ENCODE measurements around the gene RGS12.

The RGS12 gene

DNA sequence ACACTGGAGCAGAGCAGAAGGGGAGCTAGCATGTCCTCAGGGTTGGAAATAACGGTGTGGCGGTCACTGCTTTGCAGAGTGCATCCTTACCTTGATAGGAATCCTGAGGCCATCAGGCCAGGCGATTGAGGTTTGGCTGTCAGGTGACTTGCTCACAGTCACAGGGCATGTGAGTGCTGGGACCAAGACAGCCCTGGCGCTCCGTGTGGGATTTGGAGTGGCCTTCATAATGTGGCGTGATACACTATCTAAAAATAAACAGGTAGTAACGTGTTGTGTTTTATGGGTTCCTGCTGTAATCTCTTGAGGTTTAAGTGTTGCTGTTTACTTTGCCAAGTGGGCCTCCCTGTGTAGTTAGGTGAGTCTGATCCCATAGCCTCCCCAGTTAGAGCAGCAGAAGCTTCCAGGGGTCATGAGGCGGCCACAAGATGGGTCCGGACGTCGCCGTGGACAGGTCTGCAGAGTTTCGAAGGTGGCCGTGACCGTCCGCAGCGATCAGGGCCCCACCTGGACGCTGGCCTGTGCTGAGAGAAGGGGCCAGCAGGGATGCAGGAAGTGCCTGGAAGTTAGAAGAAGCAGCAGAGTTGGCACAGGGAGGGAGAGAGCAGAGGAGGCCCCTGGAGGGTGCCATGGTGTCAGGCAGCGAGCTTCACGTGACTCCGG lies 27.7 kb downstream of the RGS12 start:
- H3K4me3 ChIP-seq (ENCODE audit: low read length): no peak overlapping the region
- no peak for DNase-seq (ENCODE audit: low read depth, low spot score)

DNA sequence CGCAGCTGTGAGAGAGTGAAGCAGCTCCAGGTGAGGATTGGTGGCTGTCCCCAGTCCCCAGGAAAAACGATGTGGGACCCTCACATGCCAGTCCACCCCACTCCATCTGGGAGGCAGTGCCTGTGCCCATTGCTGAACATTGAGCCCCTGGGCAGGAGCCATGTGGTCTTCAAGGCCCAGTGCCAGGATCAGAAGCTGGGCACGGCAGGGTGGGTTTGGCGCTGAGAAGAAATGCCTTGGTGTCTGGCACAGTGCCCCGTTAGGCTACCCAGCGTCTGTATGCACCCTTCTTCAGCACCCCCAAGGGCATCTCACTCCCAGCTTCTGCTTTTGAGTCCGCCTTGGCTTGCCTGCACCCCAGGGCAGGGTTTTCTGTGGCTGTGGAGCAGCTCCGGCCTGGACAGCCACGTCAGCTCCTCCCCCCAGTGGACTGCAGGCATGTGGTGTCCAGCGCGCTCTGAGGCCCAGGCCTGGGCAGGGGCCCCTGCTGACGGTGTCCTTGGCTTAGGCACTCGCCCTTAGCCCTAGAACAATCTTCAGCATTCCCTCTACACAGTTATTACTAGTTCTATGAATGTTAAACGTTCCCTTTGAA lies 28.6 kb downstream of the RGS12 start:
- H3K4me3 ChIP-seq (ENCODE audit: low read length): no peak overlapping the region
- DNase-seq (ENCODE audit: low read depth, low spot score): no peak

DNA sequence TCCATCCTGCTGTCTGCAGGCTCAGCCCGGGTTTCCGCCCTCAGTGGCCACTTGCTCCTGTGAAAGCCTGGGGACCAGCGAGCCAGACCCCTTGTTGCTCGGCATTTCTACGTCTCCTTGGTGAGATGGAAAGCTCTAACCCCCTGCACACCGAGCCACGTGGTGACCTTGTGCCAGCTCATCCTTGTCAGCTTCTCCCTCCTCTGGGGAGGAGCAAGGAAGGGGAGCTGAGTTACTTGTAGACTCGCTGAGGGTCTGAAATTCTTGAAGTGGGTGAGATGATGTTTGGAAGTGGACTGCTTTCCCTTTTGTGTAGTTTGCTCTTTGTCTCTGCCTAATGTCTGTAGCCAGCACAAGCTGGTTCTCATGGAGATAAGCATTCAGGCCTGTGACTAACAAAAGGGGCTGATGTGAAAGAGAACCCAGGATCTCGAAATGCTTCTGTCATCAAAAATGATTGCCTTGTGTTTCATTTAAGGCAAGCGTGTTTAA lies 29.3 kb downstream of the RGS12 start:
- DNase-seq (ENCODE audit: low read depth, low spot score): no peak
- no peak overlapping the region for H3K4me3 ChIP-seq (ENCODE audit: low read length)

DNA sequence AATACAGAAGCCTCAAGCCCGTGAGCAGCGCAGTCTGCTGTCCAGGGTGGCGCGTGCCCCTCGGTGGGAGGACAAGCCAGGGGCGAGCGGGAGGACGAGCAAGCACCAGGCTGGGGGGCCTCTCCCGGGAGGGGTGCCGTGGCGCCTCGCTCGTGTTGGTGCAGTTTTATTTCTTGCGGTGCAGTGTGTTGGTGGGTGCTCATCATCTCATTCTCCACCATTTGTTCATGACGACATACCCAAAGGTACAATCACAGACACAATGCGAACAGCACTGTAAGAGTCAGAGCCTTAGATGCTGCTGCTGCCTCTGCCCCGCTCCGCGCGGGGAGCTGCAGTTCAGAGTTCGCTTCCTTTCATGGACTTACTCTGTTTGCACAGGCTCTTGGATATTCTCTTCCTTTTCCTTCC lies 30.3 kb downstream of the RGS12 start:
- no peak for DNase-seq (ENCODE audit: low read depth, low spot score)
- no peak overlapping the region for H3K4me3 ChIP-seq (ENCODE audit: low read length)

DNA sequence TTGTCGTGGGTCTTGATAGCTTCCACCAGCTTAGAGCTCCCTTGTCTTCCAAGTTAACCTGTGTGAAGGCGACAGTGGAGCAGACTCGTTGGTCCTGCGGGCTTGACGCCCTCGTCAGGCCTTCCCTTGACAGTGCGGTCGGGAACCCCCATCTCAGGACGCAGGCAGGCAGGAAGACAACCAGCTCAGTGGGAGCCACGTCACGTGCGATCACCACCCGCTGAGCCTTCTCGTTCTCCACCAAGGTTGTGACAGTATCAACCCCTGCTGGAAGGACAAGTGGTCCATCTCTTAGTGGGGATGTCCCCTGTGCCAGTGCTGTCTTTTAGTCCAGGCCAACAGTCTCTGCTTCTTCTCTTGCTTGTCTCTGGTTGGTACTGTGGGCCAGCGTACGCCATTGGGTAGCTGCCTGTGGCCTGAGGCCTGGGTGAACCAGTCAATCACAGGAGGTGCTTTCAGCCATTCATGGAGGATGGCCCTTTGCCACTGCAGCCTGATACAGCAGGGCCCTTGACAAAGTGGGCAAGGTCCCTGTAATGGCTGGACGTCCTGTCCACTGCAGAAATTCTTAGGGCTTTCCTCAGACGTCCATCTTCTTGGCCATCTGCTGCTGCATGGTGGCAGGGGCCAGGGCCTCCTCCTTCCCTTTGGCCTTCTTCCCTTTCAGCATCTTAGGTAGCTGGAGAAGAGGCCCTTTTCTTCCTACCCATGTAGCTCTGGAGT lies 31.4 kb downstream of the RGS12 start:
- H3K4me3 ChIP-seq (ENCODE audit: low read length): no peak overlapping the region
- DNase-seq (ENCODE audit: low read depth, low spot score): no peak

DNA sequence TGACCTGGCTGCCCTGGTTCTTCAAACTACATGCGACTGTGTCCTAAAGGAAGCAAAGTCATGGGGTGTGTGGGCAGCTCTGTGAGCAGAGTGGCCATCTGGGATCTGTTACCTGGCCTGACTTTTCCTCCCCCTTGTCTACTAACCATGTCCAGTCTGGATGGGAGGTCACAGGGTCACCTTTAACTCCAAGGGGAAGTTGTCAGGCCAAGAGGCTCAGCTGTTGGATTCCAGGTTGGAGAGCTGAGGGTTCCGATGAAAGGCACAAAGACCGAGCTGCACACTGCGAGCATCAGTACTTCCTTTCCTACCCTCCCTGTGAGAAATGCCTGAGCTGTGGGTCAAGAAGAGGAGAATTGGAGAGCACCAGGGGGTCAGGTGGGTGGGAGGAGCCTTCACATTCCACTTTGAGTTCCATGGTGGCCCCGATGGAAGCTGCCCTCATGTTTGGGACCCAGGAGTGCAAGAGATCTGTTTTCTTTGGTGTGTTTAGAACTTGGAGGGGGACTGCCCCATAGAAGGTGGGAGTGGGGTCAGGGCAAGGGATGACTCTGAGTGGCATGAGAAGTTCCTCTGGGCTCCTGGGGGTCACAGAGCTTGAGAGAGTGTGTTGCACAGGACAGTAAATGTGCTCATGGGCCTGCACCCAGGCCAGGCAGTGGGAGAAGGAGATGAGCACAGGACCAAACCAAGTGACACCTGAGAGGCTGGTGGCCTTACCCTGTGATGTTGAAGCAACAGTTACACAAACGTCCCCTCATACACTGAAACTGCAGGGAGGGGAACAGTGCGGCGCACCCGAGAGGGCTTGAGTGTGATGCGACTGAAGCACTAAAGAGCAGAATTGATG lies 36.2 kb downstream of the RGS12 start:
- no peak for DNase-seq (ENCODE audit: low read depth, low spot score)
- H3K4me3 ChIP-seq (ENCODE audit: low read length): no peak overlapping the region

DNA sequence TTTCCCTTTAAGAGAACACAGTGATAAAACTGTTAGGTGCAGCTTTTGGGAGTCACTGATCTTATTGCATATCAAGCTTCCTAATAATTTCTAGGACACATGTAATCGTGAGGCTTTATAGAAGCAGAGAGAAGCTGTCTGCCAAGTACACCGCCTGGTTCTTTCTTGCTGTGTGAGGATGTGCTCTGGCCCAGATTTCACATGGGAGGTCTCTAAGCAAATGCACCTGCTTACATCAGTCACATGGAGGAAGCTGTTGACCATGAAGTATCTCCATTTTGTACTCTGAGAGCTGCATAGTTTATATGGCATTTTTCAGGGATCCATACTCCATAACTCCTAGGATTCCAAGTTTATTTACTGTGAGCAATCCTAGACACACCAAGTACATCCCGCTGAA lies 37.1 kb downstream of the RGS12 start:
- no peak for DNase-seq (ENCODE audit: low read depth, low spot score)
- no peak overlapping the region for H3K4me3 ChIP-seq (ENCODE audit: low read length)

DNA sequence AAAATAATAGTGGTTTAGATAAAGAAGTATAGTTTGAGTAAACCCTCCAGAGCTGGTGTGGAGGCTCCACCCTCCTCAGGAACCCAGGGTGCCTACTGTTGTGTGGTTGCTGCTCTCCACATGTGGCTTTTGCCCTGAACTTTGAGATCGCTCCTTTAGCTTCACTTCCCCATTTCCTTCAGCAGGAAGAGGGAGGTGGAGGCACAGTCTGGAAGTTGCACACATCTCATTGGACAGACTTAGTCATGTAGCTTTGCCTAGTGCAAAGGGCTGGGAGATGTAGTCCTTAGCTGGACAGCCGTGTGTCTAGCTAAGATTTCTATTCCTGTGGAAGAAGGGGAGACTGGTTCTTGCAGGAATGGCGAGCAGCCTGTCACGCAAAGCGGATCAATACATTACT lies 37.9 kb downstream of the RGS12 start:
- H3K4me3 ChIP-seq (ENCODE audit: low read length): no peak overlapping the region
- DNase-seq (ENCODE audit: low read depth, low spot score): no peak

DNA sequence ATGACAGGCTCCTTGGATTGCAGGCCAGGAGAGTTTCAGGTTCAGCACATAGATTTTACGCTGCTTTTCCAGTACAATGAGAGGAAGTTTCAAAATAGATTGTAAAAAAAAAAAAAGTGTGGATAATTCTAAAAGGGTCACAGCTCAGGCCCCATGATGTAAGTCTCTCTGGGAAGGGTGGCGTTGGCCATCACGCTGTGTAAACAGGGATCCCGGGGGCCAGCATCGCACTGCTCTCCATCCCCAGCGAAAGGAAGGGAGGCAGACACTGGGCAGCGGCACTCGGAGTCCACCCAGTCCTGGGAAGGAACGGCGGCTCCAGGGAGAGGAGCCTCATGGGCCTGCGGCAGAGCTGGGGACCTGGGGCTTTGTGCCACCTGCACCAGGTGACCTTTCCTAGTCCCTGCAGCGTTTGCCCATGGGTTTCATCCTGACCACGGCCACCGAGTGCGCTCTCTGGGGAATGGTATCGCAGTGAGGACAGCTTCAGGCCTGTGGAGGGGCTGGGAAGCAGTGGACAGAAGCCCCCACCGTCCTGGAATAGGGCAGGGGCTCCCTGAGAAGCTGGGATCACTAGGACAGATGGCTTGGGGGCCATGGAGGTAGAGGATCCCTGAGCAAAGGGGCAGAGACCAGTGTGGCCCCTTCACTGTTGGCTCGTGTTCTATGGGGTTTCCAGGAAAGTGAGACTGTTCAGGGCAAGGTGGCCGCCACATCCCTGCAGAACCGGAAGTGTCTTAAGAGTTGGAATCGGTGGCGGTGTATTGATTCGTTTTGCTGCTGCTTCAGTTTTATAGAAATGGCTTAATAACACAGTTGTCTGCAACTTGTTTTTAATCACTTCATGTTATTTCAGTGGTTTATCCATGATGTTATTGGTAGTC lies 38.9 kb downstream of the RGS12 start:
- no peak overlapping the region for H3K4me3 ChIP-seq (ENCODE audit: low read length)
- no peak for DNase-seq (ENCODE audit: low read depth, low spot score)

DNA sequence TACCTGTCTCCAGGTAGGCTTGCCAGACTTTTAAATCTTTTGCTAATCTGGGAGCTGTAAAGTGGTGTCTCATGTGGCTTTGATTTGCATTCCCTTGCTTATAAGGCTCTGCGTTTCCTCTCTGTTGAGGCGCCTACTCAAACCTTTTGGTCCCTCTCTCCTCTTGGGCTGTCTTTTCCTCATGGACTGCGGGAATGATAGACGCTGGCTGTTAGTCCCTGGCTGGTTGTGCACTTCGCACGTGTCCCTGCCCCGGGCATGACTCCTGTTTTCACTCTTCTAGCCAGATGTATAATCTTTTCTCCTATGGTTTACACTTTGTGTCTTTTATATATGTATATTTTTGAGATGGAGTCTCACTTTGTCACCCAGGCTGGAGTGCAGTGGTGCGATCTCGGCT lies 39.7 kb downstream of the RGS12 start:
- DNase-seq (ENCODE audit: low read depth, low spot score): no peak
- H3K4me3 ChIP-seq (ENCODE audit: low read length): no peak overlapping the region

DNA sequence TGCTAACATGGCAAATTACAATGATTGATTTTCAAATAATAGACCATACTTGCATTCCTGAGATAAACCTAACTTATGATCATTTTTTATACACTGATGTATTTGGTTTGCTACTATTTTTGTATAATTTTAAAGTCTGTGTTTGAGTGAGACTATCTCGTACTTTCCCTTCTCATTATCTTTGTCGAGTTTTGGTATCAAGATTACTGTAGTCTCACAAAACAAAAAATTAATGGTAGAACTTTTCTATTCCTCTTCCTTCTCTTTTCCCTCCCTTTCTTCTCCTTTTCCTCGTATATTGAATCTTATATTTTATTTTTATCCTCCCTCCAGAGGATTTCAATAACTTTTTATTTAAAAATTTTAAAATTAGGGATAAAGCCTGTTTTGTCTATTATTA lies 41.5 kb downstream of the RGS12 start:
- no peak for DNase-seq (ENCODE audit: low read depth, low spot score)
- H3K4me3 ChIP-seq (ENCODE audit: low read length): no peak overlapping the region

DNA sequence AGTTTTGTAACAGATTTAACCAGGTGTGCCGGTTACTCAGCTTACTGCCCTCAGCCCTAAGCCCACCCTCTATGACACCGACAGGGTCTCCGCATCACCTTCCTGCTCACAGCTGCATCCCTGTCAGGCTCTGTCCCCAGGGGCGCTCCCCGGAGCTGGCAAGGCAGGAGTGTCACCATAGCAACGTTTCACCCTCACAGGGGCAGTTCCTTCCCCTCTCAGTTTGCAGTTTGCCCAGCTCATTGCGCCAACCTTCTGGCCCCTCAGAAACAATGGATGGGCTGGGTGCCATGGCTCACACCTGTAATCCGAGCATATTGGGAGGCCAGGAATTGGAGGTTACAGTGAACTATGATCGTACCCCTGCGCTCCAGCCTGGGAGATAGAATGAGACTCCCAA lies 42.6 kb downstream of the RGS12 start:
- no peak overlapping the region for H3K4me3 ChIP-seq (ENCODE audit: low read length)
- no peak for DNase-seq (ENCODE audit: low read depth, low spot score)

DNA sequence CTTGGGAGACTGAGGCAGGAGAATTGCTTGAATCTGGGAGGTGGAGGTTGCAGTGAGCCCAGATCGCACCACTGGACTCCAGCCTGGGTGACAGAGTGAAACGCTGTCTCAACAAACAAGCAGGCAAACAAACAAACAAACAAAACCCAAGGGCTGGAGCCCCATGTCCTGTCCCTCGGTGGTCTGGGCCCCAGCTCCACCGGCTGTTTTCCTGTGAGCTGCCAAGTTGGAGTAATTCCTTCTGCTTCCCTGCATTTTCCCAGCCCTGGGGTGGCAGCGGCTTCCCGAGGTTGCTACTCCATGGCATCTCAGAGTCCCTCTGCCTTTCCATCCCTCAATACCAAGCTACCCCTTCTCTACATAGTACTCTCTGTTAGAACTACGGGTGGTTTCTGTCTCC lies 43.2 kb downstream of the RGS12 start:
- no peak overlapping the region for H3K4me3 ChIP-seq (ENCODE audit: low read length)
- DNase-seq (ENCODE audit: low read depth, low spot score): no peak

DNA sequence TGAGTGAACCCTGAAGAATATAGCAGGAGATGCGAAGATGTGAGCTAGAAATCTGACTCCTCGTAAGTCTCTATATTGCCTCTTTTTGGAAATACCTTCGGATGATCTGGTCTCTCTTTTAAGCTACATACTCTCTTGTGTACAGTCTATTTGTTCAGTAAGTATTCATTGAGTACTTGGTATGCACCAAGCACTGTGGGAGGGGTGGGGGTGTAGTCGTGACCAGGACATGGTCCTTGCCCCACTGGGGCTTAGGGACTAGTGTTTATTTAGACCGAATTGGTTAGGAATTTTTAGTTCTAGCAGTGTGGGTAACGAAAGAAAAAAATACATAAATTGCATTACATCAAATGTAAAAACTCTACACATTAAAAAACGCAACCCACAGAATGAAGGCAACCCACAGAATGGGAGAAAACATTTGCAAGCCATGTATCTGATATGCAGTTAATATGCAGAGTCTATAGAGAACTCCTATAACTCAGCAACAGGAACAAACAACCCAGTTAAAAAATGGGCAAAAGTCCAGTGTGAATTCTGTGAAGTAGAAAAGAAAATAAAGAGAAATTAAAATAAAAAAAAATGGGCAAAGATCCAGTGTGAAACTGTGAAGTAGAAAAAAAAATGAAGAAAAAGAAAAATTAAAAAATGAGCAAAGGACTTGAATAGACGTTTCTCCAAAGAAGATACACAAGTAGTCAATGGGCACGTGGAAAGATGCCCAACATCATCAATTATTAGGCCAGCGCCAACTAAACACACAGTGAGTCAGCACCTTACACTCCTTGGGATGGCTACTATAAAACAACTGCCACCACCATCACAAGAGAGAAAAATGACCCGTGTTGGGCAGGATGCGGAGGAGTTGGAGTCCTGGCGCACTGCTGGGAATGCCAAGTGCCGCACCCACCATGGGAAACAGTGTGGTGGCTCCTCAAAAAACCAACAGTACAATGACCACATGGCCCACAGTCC lies 43.8 kb downstream of the RGS12 start:
- DNase-seq (ENCODE audit: low read depth, low spot score): no peak

DNA sequence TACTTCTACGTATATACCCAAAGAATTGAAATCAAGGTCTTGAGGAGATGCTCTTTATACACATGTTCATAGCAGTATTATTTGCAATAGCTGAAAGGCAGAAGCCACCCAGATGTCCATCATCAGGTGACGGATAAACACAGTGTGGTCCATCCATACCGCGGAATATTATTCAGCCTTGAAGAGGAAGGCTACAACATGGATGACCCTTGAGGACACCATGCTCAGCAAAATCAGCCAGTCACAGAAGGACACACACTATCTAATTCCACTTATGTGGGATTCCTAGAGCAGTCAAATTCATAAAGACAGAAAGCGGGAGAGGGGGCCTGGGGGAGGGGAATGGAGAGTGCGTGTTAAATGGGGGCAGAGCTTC lies 44.5 kb downstream of the RGS12 start:
- DNase-seq (ENCODE audit: low read depth, low spot score): no peak
- H3K4me3 ChIP-seq (ENCODE audit: low read length): no peak overlapping the region

More for the DNA sequence above, 43.8 kb downstream of the RGS12 start:
- H3K4me3 ChIP-seq (ENCODE audit: low read length): no peak overlapping the region

DNA sequence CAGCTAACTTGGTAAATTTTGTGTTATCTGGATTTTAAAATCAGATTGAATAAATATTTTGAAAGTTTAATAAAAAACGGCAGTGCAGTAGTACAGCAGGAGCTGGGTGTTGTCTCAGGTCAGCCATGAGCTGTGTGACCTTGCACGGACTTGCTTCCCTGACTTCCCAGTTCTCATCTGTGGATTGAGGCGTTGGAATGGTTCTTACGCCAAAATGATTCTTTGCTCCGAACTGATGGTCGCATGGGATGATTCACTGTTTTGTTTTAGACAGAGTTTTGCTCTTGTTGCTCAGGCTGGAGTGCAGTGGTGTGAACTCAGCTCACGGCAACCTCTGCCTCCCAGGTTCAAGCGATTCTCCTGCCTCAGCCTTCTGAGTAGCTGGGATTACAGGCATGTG lies 45.0 kb downstream of the RGS12 start:
- DNase-seq (ENCODE audit: low read depth, low spot score): no peak
- no peak overlapping the region for H3K4me3 ChIP-seq (ENCODE audit: low read length)

DNA sequence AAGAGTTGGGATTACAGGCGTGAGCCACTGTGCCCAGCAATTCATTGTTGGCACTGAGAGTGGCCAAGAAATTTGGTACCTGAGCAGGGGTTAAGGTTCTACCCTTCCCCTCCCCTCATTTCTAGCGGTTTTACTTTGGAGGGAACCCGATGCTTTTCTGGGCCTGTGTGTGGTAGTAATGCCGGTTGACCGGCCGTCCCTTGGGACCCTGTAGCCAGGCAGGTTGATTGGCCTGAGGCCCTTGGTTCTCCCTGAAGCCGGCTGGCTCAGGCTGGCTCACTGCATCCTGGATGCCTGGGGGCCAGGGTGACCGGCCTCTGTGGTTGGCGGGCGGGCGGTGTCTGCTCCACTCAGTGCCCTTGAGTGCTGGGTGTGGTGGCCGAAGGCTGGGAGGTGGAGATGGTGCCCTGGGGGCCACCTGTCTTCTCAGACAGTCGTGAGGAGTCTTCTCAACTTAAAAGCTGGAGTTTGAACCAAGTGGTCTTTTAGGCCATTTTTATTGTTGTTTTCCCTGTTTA lies 45.6 kb downstream of the RGS12 start:
- no peak for DNase-seq (ENCODE audit: low read depth, low spot score)
- no peak overlapping the region for H3K4me3 ChIP-seq (ENCODE audit: low read length)
